ENCODE data around the gene JMJD1C.
"Not testable (repeated sequence)": the region's sequence is repeated elsewhere in the genome, so short reads cannot be mapped to it uniquely, and the experiment has no call there.

The JMJD1C gene

DNA sequence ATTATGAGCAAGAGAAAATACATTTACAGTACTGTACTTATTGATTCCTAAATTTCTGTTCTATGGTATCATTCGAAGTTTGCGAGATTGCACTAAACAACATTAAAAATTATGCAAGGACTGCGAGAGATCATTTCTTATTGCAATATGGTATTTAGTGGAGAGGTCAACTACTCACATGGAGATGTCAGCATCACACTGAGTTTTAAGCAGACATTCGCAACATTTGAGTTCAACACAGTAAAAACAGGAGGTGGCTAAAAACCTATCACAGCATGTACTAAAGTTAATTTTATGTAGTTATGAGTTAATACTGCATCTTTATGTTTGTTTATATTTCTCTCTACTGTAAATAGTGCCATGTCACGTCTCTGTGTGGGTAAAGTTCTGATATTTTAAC is 53.5 kb downstream of the JMJD1C start:
- in situ Hi-C loops (cut with MboI; ENCODE audit: low sequenced_read_pairs): no loop called here

- in situ Hi-C loops (cut with MboI; ENCODE audit: low sequenced_read_pairs): no loop called here
Measured at GRCh38 chr10:63410633-63411032, 55.1 kb downstream of the JMJD1C start.

DNA sequence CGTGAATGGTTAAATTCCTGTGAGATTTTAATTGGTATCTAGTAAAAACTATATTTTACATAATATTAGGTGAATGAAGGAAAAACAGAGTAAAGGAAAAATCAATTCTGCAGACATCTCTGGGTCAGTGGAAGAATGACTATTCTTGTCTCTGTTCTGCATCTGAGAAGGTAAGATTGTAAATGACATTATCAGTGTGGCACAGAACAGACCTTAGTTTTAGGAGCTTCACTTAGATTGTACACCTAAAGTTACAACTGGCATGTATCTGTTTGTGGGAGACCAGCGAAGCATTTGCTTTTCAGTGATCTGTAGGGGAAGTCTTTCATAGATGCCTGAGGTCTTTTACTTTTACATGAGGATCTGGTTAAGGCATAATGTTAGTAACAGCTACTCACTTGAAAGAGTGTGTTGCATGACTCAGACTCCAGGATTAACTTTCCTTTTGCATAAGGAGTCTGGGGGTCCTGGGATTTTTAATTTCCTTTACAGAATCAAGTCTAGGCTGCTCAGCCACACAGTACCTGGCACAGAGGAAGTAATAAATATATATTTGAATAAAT is 56.2 kb downstream of the JMJD1C start:
- in situ Hi-C loops (cut with MboI; ENCODE audit: low sequenced_read_pairs): no loop called here

- in situ Hi-C loops (cut with MboI; ENCODE audit: low sequenced_read_pairs): no loop called here
Measured at GRCh38 chr10:63407136-63407662, 58.6 kb downstream of the JMJD1C start.

- in situ Hi-C loops (cut with MboI; ENCODE audit: low sequenced_read_pairs): no loop called here
Measured at GRCh38 chr10:63396133-63396761, 69.5 kb downstream of the JMJD1C start.

GRCh38 chr10:63393050-63393449 is 72.7 kb downstream of the JMJD1C start:
- in situ Hi-C loops (cut with MboI; ENCODE audit: low sequenced_read_pairs): no loop called here

DNA sequence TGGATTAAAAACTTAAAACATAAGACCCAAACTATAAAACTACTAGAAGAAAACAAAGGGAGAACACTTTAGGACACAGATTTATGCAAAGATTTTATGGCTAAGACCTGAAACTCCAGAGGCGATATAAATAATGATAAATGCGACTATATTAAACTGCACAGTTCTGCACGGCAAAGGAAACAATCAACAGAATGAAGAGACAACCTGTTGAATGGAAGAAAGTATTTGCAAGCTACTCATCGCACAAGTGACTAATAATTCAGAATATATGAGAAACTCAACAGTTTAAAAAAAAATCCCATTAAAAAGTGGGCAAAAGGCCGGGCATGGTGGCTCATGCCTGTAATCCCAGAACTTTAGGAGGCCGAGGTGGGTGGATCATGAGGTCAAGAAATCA is 73.6 kb downstream of the JMJD1C start:
- in situ Hi-C loops (cut with MboI; ENCODE audit: low sequenced_read_pairs): no loop called here

- in situ Hi-C loops (cut with MboI; ENCODE audit: low sequenced_read_pairs): no loop called here
Measured at GRCh38 chr10:63391812-63392211, 74.0 kb downstream of the JMJD1C start.

DNA sequence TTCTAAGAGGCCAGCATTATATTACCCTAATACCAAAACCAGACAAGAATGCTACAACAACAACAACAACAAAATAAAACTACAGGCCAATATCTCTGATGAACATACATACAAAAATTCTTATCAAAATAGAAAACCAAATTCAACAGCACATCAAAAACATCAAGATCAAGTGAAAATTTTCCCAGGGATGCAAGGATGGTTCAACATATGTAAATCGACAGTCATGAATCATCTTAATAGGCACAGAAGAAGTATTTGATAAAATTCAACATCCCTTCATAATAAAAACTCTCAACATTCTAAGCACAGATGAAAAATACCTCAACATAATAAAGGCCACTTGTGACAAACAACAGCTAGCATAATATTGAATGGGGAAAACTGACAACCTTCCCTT is 75.3 kb downstream of the JMJD1C start:
- in situ Hi-C loops (cut with MboI; ENCODE audit: low sequenced_read_pairs): no loop called here

GRCh38 chr10:63388421-63389031 is 77.3 kb downstream of the JMJD1C start:
- in situ Hi-C loops (cut with MboI; ENCODE audit: low sequenced_read_pairs): no loop called here

DNA sequence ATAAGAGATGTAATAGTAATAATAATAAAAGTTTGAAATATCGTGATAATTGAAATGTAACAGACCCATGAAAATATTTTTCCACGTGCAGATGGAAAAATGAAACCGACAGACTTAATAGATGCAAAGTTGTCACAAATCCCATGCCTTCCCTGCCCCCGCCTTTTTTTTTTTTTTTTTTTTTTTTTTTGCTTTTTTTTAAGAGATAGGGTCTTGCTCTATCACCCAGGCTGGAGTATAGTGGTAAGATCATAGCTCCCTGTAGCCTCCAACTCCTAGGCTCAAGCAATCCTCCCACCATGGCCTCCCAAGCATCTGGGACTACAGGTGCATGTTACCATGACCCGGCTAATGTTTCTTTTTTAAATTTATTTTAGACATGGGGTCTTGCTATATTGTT is 80.5 kb downstream of the JMJD1C start:
- in situ Hi-C loops (cut with MboI; ENCODE audit: low sequenced_read_pairs): no loop called here

- in situ Hi-C loops (cut with MboI; ENCODE audit: low sequenced_read_pairs): no loop called here
Measured at GRCh38 chr10:63384675-63385074, 81.1 kb downstream of the JMJD1C start.

DNA sequence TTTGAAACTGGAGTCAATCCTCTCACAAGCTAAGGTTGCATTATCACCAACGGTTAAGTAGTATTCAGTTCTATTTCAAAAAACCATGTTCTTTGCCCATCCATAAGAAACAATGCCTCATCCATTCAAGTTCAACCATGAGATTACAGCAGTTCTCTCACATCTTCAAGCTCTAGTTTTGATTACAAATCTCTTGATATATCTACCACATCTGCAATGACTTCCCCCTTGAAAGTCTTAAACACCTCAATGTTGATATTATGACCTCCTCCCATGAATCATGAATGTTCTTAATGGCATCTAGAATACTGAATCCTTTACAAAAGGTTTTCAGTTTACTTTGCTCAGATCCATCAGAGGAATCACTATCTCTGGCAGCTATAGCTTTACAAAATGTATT is 81.8 kb downstream of the JMJD1C start:
- in situ Hi-C loops (cut with MboI; ENCODE audit: low sequenced_read_pairs): no loop called here

- in situ Hi-C loops (cut with MboI; ENCODE audit: low sequenced_read_pairs): no loop called here
Measured at GRCh38 chr10:63383141-63383540, 82.6 kb downstream of the JMJD1C start.

- in situ Hi-C loops (cut with MboI; ENCODE audit: low sequenced_read_pairs): no loop called here
Measured at GRCh38 chr10:63382066-63382465, 83.7 kb downstream of the JMJD1C start.

DNA sequence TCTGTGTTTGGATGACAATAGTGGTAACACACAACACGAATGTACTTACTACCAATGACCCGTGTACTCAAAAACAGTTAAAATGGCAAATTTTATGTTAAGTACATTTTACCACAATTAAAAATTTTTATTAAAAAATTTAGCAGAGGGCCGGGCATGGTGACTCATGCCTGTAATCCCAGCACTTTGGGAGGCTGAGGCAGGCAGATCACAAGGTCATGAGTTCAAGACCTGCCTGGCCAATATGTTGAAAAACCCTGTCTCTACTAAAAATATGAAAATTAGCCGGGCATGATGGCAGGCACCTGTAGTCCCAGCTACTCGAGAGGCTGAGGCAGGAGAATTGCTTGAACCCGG is 88.5 kb downstream of the JMJD1C start:
- in situ Hi-C loops (cut with MboI; ENCODE audit: low sequenced_read_pairs): not testable (repeated sequence)

GRCh38 chr10:63376560-63377304 is 89.0 kb downstream of the JMJD1C start:
- in situ Hi-C loops (cut with MboI; ENCODE audit: low sequenced_read_pairs): no loop called here

DNA sequence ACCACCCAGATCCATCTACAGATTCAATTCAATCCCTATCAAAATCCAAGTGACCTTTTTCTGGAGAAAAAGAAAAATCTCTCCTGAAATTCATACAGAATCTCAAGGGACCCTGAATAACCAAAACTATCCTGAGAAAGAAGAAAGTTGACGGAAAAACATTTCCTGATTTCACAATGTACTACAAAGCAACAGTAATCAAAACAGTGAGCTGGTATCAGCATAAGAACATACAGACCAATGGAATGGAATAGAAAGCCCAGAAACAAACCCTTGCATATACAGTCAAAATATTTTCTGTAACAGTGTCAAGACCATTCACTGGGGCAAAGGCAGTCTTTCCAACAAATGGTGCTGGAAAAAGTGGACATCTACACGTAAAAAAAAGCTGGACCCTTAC is 89.9 kb downstream of the JMJD1C start:
- in situ Hi-C loops (cut with MboI; ENCODE audit: low sequenced_read_pairs): no loop called here

DNA sequence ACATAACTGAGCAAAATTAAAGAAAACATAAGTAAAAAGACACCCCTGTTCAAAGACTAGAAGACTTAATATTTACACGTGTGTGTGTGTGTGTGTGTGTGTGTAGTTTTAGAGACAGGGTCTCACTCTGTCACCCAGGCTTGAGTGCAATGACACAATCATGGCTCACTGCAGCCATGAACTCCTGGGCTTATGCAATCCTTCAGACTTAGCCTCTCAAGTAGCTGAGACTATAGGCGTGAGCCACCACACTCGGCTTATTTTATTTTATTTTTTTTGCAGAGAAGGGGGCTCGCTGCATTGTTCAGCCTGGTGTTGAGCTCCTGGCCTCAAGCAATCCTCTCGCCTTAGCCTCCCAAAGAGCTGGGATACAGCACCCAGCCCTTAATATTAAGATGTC is 90.3 kb downstream of the JMJD1C start:
- in situ Hi-C loops (cut with MboI; ENCODE audit: low sequenced_read_pairs): no loop called here

- in situ Hi-C loops (cut with MboI; ENCODE audit: low sequenced_read_pairs): no loop called here
Measured at GRCh38 chr10:63374991-63375390, 90.8 kb downstream of the JMJD1C start.

DNA sequence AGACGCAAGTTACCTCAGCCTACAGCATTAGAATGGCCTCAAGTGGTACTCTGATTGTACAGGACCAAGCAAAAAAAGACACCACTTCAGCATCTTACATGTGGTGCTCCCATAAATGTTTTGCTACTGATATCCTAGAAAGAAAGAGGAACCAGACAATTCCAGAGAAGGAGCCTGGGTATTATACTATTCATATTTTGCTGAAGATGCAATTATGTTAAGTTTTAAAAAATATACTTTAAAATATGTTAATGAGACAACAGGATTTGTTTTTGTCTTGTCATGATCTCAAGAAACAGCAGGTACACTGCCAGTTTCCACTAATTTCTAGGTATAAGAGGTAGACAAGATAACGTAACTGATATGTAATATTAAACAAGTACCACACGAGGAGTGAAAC is 92.6 kb downstream of the JMJD1C start:
- in situ Hi-C loops (cut with MboI; ENCODE audit: low sequenced_read_pairs): no loop called here

DNA sequence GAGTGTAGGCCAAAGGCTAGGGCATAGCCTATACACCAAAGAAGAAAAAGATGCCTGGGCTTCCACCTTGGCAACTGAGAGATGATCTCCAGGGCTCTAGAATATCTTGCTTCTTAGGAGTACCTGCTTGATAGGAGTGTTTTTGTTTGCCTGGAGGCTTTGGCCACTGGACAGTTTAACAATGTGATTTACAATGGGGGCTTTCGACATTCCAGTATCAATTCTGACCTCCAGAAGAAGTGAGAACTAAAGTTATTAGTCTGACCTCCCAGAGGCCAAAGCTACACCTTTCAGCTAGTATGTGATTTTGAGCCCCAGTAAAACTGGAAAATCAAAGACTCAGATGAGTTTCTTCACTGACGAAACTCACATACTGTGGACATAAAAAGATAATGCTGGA is 96.1 kb downstream of the JMJD1C start:
- in situ Hi-C loops (cut with MboI; ENCODE audit: low sequenced_read_pairs): no loop called here

Data from HL-60/S4 treated with phorbol 12-myristate 13-acetate at 8.2 ng/mL for 4 days and 3 days (cell line).